GM21515 (cell line): ENCODE results near the gene CRTC3.

ENCODE experiments used
- ATAC-seq: cut with Tn5 transposase; IDR thresholded peaks from one replicate; pipeline ENCODE4 v1.9.1; 2021; ENCODE audit not compliant: unreplicated experiment

The CRTC3 gene

DNA sequence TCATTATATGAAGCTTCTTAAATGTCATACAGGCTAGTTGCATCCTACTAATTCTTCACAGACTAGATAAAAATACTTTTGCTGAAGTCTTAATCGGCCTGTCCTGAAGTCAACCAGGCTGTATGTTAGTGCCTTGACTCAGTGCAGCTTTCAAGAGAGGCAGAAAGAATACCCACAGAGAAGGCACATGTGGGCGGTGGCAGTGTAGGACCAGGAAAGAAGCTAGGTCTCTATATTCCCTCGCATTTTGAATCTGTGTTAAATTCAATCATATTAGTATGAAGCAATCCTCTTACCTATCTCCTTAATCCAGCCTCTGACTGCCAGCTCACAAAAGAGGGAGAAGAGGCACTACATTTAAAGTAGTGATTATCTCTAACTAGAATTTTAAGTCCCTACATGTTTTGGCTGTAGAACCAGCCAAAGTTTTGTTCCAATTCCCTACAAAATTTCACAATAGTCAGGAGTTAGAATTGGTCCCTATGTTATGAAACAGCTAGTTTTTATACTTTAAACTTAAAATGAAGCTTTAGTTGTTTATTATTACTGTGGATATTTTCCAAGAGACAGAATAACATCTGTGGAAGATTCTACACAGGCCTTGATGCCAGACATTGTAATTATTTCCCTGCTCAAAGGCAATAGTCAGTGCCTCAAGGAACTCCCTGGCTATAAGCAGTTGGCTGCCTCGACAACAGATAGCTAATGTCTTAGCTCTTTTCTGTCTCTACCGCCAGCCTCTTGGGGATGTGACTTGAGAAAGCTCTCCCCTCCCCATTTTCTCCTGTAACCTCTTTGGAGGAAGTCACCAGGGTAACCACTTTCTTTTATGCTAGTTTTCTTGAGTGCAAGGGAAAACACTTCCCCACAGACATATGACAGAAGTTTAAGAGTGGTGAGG lies 31.9 kb downstream of the CRTC3 start:
- ATAC-seq = no peak

- ATAC-seq = no peak
These were observed 32.9 kb downstream of the CRTC3 start for GRCh38 chr15:90562669-90563068.

GRCh38 chr15:90563463-90563862 lies 33.7 kb downstream of the CRTC3 start:
- no peak for ATAC-seq

DNA sequence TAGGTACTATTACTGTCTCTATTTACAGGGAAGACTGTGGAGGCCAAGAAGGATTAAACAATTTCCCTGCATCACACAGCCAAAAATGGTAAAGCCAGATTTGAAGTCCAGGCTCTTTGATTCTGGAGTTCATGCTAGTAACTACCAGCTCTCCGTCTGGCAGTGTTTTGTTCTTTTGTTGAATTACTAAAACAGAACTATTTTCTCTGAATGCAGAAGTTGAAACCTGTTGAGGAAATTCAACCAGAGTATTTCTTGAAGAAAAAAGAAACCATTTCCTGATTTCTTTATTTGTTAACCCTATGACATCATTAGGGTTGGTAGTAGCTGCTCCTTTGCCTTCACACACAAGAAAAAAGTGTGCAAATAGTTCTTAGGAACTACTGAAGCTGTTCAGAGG lies 34.3 kb downstream of the CRTC3 start:
- ATAC-seq = peak; percentile 57

- no peak for ATAC-seq
These were observed 34.9 kb downstream of the CRTC3 start for GRCh38 chr15:90564590-90564989.

GRCh38 chr15:90565866-90566265 lies 36.1 kb downstream of the CRTC3 start:
- ATAC-seq = no peak

- no peak for ATAC-seq
These were observed 40.9 kb downstream of the CRTC3 start for GRCh38 chr15:90570643-90571042.

DNA sequence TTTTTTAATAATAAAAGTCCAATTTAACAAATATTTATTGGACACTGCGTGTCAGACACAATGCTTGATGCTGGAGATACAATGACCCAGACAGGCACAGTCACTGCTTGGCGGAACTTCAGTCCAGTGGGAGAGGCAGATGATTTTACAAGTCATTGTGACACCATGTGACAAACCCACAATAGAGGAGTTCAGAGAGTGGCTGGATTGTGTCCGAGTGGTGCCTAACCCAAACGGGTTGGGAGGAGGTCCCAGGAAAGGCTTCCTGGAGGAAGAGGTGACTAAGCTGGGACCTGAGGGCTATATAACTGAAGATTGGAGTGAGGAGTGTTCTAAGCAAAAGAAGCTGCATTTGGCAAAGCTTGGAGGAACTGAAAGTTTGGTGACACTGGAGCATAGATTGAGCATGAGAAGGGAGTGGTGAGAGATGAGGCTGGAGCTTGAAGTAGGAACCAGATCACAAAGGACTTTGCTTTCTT lies 41.4 kb downstream of the CRTC3 start:
- no peak for ATAC-seq

DNA sequence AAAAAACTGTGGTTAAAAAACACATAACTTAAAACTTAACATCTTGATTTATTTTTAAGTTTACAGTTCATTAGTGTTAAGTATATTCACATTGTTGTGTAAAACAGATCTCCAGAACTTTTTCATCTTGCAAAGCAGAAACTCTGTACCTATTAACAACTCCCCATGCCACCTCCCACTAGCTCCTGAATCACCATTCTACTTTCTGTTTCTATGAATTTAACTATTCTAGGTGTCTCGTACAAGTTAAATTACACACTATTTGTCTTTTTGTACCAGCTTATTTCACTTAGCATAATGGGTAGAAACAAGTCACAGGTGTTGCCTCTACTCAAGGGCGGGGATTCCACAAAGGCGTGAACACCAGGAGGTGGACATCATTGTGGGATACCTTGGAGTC lies 43.2 kb downstream of the CRTC3 start:
- ATAC-seq = no peak

DNA sequence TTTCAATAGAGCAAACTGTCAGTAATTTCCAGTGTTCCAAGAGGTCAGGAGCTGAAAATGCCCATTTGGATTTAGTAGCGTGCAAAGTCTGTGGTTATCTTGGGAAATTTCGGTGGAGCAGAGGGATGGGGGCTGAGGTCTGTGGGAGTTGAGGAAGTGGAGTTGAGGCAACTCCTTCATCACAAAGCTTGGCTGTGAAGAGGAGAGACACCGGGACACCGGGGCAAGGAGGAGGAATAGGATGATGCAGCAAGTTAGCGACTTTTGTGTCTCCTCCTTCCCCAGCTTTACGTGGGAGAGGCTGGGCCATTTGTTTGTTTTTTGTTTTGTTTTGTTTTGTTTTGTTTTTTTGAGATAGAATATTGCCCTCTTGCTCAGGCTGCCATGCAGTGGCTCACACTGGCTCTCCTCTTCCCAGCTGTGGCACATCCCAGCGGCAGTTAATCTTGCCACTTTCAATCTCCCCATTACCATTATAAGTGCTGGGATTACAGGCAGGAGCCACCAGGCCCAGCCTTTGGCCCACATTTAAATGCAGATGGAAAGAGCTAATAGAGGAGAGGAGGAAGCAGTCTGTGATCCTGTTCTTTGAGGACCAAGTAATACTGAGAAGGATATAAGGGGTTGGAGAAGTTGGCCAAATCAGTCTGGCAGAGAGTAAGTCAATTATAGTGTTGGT lies 47.1 kb downstream of the CRTC3 start:
- ATAC-seq = no peak

DNA sequence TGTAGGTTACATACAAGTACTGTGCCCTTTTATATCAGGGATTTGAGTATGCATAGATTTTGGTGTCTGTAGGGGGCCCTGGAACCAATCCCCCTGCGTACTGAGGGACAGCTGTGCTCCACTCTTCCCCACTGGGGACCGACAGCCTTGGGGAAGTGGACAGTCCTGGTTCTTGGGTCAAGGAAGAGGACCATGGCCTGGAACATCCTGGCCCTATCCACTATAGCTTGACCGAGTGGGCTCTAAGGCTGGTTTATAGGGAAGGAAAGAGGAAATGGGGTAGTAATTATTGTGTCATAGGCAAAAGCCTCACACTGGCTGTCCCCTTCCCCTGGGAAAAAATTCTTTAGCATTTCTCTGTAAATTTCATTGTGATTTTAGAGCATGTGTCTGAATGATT lies 49.5 kb downstream of the CRTC3 start:
- no peak for ATAC-seq

DNA sequence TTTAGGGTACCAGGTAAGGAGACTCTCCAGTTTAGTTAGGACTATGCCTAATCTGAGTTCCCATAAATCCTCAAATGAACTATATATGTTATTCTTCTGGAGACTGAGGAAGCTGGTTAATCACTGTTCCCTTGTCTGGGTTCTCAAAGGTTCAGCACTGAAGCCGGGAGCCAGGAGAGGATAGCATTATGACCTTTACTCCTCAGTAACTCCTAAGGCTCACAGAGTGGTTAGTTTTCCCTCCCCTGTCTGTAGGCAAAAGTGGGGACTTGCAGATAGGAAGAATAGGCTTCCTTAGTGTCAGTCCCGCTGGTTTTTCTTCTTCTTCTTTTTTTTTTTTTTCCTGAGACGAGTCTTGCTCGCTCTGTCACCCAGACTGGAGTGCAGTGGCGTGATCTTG lies 50.4 kb downstream of the CRTC3 start:
- ATAC-seq = no peak

DNA sequence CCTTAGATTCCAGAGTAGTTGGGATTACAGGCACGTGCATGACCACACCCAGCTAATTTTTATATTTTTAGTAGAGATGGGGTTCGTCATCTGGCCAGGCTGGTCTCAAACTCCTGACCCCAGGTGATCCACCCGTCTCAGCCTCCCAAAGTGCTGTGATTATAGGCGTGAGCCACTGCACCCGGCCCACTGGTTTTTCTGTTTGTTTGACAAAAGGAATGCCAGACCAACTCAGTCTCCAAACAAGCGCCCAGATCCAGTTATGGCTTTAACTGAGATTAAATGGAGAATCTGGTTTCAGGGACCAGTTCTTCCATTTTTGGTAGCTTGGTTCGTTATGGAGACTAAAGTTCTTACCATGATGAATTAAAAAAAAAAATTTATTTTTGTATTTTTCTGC lies 50.8 kb downstream of the CRTC3 start:
- ATAC-seq = no peak

GRCh38 chr15:90580946-90581345 lies 51.2 kb downstream of the CRTC3 start:
- ATAC-seq = no peak

GRCh38 chr15:90581771-90582352 lies 52.1 kb downstream of the CRTC3 start:
- no peak for ATAC-seq

- no peak for ATAC-seq
These were observed 52.8 kb downstream of the CRTC3 start for GRCh38 chr15:90582553-90582952.

- ATAC-seq = no peak
These were observed 53.9 kb downstream of the CRTC3 start for GRCh38 chr15:90583471-90584252.

- ATAC-seq = no peak
These were observed 55.1 kb downstream of the CRTC3 start for GRCh38 chr15:90584841-90585240.

DNA sequence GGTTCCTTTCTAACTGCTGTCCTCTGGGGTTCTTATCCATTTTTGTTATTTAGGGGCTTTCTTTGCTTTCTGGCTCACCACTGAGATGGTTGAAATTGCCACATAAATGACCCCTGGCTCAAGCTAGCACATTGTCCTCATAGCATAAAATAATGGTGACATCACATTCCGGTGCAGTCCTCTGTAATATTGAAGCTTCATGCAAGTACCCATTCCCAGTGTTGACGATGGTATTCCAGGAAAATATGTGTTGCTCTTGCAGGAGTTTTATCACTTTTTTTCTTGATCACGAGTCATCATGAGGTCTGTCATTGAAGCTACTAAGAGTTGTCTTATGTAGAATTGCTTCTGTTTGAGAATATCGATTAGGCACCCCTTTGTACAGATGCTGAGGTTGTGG lies 56.1 kb downstream of the CRTC3 start:
- no peak for ATAC-seq

- ATAC-seq = no peak
These were observed 57.2 kb downstream of the CRTC3 start for GRCh38 chr15:90586948-90587347.

GRCh38 chr15:90588427-90588826 lies 58.7 kb downstream of the CRTC3 start:
- no peak for ATAC-seq
